IMR-90 (cell line): ENCODE measurements around the gene RNF40. TPM values are rescaled to one million over a fixed set of nuclear protein-coding genes. Genes with fewer than 3 reads are reported as not detected.

Source experiments
- ATAC-seq: fragments of 200-7000 bp; cut with Tn5 transposase; 2 replicates; pipeline ENCODE4 v1.9.1; 2020; ENCODE audit warnings: low read depth, mild to moderate bottlenecking, moderate library complexity
- BruUV-seq: library from RNA; stranded (reverse); fragments of 400-500 nt; replicated peaks from 2 replicates; lab custom pipeline; 2021; lab: Mats Ljungman, UMichigan
- CTCF ChIA-PET: fragments of 300-600 bp; formaldehyde crosslinking; extraction: SDS; loops from one replicate; lab custom pipeline; 2021; ENCODE audit warnings: antibody characterized with exemption; lab: Yijun Ruan, JAX
- POLR2A ChIA-PET: fragments of 300-600 bp; sonication (Branson Sonifier 250); formaldehyde crosslinking; loops from one replicate; lab custom pipeline; 2022; ENCODE audit warnings: antibody characterized with exemption; ENCODE audit not compliant: unreplicated experiment; lab: Charles Lee
- DNase-seq: peaks from one replicate; pipeline ENCODE4 v3.0.0; 2013
- H2AFZ ChIP-seq: replicated peaks from 2 replicates; pipeline ENCODE3; 2013; ENCODE audit warnings: low read length, mild to moderate bottlenecking; ENCODE audit not compliant: poor library complexity
- H2AK5ac ChIP-seq: 2 replicates; pipeline ENCODE4 v1.6.1; 2013; ENCODE audit warnings: low read depth, low read length, inconsistent platforms
- H2AK9ac ChIP-seq: replicated peaks from 2 replicates; pipeline ENCODE3; 2013; ENCODE audit warnings: mild to moderate bottlenecking, low read depth, low read length, moderate library complexity; ENCODE audit not compliant: poor library complexity
- H2BK120ac ChIP-seq: 2 replicates; pipeline ENCODE4 v1.6.1; 2013; ENCODE audit warnings: low read depth, low read length, inconsistent platforms
- H2BK15ac ChIP-seq: 3 replicates; pipeline ENCODE4 v1.6.1; 2013; ENCODE audit warnings: low read depth, low read length, inconsistent platforms
- H2BK20ac ChIP-seq: 2 replicates; pipeline ENCODE4 v1.6.1; 2013; ENCODE audit warnings: low read depth, mild to moderate bottlenecking, inconsistent platforms, low read length, moderate library complexity
- H2BK5ac ChIP-seq: 2 replicates; pipeline ENCODE4 v1.6.1; 2013; ENCODE audit warnings: mild to moderate bottlenecking, low read depth, low read length, inconsistent platforms; ENCODE audit not compliant: poor library complexity, severe bottlenecking
- H3K14ac ChIP-seq: replicated peaks from 2 replicates; pipeline ENCODE4 v1.6.1; 2013; ENCODE audit warnings: low read depth, low read length, inconsistent platforms
- H3K18ac ChIP-seq: 2 replicates; pipeline ENCODE4 v1.6.1; 2013; ENCODE audit warnings: low read depth, low read length, control low read depth
- H3K23ac ChIP-seq: 2 replicates; pipeline ENCODE4 v1.6.1; 2013; ENCODE audit warnings: low read depth, low read length, inconsistent platforms
- H3K27ac ChIP-seq: 2 replicates; pipeline ENCODE4 v1.5.1; 2013; ENCODE audit warnings: mild to moderate bottlenecking, control low read depth, low read length; ENCODE audit not compliant: insufficient read depth
- H3K27me3 ChIP-seq: 2 replicates; pipeline ENCODE4 v1.6.1; 2013; ENCODE audit warnings: low read length; ENCODE audit not compliant: control insufficient read depth, insufficient read depth
- H3K36me3 ChIP-seq: 2 replicates; pipeline ENCODE4 v1.6.1; 2013; ENCODE audit warnings: low read length, mixed read lengths; ENCODE audit not compliant: control insufficient read depth, insufficient read depth
- H3K4ac ChIP-seq: 2 replicates; pipeline ENCODE4 v1.6.1; 2013; ENCODE audit warnings: low read depth, low read length, inconsistent platforms
- H3K4me1 ChIP-seq: 2 replicates; pipeline ENCODE4 v1.6.1; 2013; ENCODE audit warnings: low read length, mixed read lengths; ENCODE audit not compliant: control insufficient read depth, insufficient read depth
- H3K4me2 ChIP-seq: 2 replicates; pipeline ENCODE4 v1.6.1; 2013; ENCODE audit warnings: low read depth, mild to moderate bottlenecking, control low read depth, low read length, moderate library complexity
- H3K4me3 ChIP-seq: 2 replicates; pipeline ENCODE4 v1.5.1; 2013; ENCODE audit warnings: low read depth, mild to moderate bottlenecking, control low read depth, low read length, moderate library complexity; ENCODE audit not compliant: insufficient read depth
- H3K56ac ChIP-seq: 2 replicates; pipeline ENCODE4 v1.6.1; 2013; ENCODE audit warnings: low read length, inconsistent platforms; ENCODE audit not compliant: insufficient read depth; ENCODE audit errors: extremely low read depth
- H3K79me1 ChIP-seq, 2 experiments: 2 replicates each; pipeline ENCODE4 v1.6.1; 2013; ENCODE audit warnings: low read length in 2 of 2, inconsistent platforms in 1 of 2, low read depth in 1 of 2
- H3K9ac ChIP-seq: 2 replicates; pipeline ENCODE4 v1.6.1; 2013; ENCODE audit warnings: low read depth, low read length, control low read depth
- H3K9me1 ChIP-seq: 2 replicates; pipeline ENCODE4 v1.6.1; 2013; ENCODE audit warnings: low read length, inconsistent platforms; ENCODE audit not compliant: insufficient read depth
- H3K9me3 ChIP-seq: 2 replicates; pipeline ENCODE4 v1.6.1; 2013; ENCODE audit warnings: low read length; ENCODE audit not compliant: control insufficient read depth, insufficient read depth
- H4K20me1 ChIP-seq: 2 replicates; pipeline ENCODE4 v1.6.1; 2013; ENCODE audit warnings: low read length, inconsistent platforms; ENCODE audit not compliant: insufficient read depth
- H4K5ac ChIP-seq: 2 replicates; pipeline ENCODE4 v1.6.1; 2013; ENCODE audit warnings: mild to moderate bottlenecking, low read depth, low read length, control low read depth
- H4K8ac ChIP-seq, 2 experiments: 2 replicates each; pipeline ENCODE4 v1.6.1; 2013; ENCODE audit warnings: low read depth in 2 of 2, low read length in 2 of 2, control low read depth in 1 of 2, inconsistent platforms in 1 of 2
- H4K91ac ChIP-seq: 2 replicates; pipeline ENCODE4 v1.6.1; 2013; ENCODE audit warnings: low read depth, low read length, inconsistent platforms; ENCODE audit not compliant: insufficient read depth
- BHLHE40 ChIP-seq: fragments of 150-350 bp; IDR thresholded peaks from 2 replicates; pipeline ENCODE4 v1.6.1; 2016; ENCODE audit warnings: mild to moderate bottlenecking, low read depth, low read length
- CEBPB ChIP-seq: IDR thresholded peaks from 2 replicates; pipeline ENCODE4 v1.6.1; 2012; ENCODE audit warnings: low read depth, low read length, improper control_type of control experiment
- CHD1 ChIP-seq: IDR thresholded peaks from 2 replicates; pipeline ENCODE4 v1.6.1; 2012; ENCODE audit warnings: low read depth, low read length, improper control_type of control experiment
- CTCF ChIP-seq: conservative IDR thresholded peaks from 2 replicates; pipeline ENCODE4 v1.5.1; 2012; ENCODE audit warnings: mild to moderate bottlenecking, low read depth, low read length, improper control_type of control experiment
- ELK1 ChIP-seq: fragments of 150-350 bp; IDR thresholded peaks from 2 replicates; pipeline ENCODE4 v1.6.1; 2016; ENCODE audit warnings: low read depth, mild to moderate bottlenecking, low read length, moderate library complexity, borderline replicate concordance
- FOS ChIP-seq: fragments of 150-350 bp; IDR thresholded peaks from 2 replicates; pipeline ENCODE4 v1.6.1; 2016; ENCODE audit warnings: low read depth, low read length
- MAFK ChIP-seq: IDR thresholded peaks from 2 replicates; pipeline ENCODE4 v1.6.1; 2012; ENCODE audit warnings: low read depth, low read length, improper control_type of control experiment
- MAZ ChIP-seq: IDR thresholded peaks from 2 replicates; pipeline ENCODE4 v1.6.1; 2012; ENCODE audit warnings: low read depth, mild to moderate bottlenecking, low read length, improper control_type of control experiment, moderate library complexity, borderline replicate concordance
- MXI1 ChIP-seq: IDR thresholded peaks from 2 replicates; pipeline ENCODE4 v1.6.1; 2012; ENCODE audit warnings: low read depth, mild to moderate bottlenecking, low read length, moderate library complexity, borderline replicate concordance
- NFE2L2 ChIP-seq: fragments of 150-350 bp; IDR thresholded peaks from 2 replicates; pipeline ENCODE4 v1.6.1; 2016; ENCODE audit warnings: low read depth, mild to moderate bottlenecking, low read length
- POLR2A ChIP-seq: IDR thresholded peaks from 2 replicates; pipeline ENCODE4 v1.6.1; 2012; ENCODE audit warnings: mild to moderate bottlenecking, low read depth, low read length
- RAD21 ChIP-seq: IDR thresholded peaks from 2 replicates; pipeline ENCODE4 v1.6.1; 2012; ENCODE audit warnings: low read length, improper control_type of control experiment
- RCOR1 ChIP-seq: IDR thresholded peaks from 2 replicates; pipeline ENCODE4 v1.6.1; 2012; ENCODE audit warnings: mild to moderate bottlenecking, low read length, improper control_type of control experiment; ENCODE audit not compliant: insufficient replicate concordance
- RFX5 ChIP-seq: IDR thresholded peaks from 2 replicates; pipeline ENCODE4 v1.8.0; 2012; ENCODE audit warnings: low read depth, mild to moderate bottlenecking, low read length, moderate library complexity
- SMC3 ChIP-seq: fragments of 150-350 bp; IDR thresholded peaks from 2 replicates; pipeline ENCODE4 v1.6.1; 2016; ENCODE audit warnings: low read depth, mild to moderate bottlenecking, antibody characterized with exemption, low read length, moderate library complexity
- USF2 ChIP-seq: fragments of 150-350 bp; IDR thresholded peaks from 2 replicates; pipeline ENCODE4 v1.6.1; 2017; ENCODE audit warnings: mild to moderate bottlenecking, antibody characterized with exemption, low read length, low read depth
- WGBS, 2 experiments: methylation state at CpG; one replicate each; pipeline versions ENCODE4 v1.1.5 to v1.1.7; 2013; ENCODE audit warnings: missing lambda C conversion rate in 2 of 2; ENCODE audit not compliant: insufficient read length in 1 of 2; ENCODE audit errors: extremely low coverage in 2 of 2; 5-methylcytosine and 5-hydroxymethylcytosine counted together
- dilution Hi-C: fragments of 300-500 bp; cut with HindIII; formaldehyde crosslinking; loops from one replicate; pipeline ENCODE4 v1.14.3; 2018; ENCODE audit warnings: low sequenced_read_pairs; ENCODE audit not compliant: unreplicated experiment
- in situ Hi-C: fragments of 300-500 bp; cut with MboI; formaldehyde crosslinking; loops from 3 replicates; pipeline ENCODE4 v1.14.3; 2019; ENCODE audit warnings: low sequenced_read_pairs, inconsistent platforms, mixed read lengths
- intact Hi-C: fragments of 100-400 bp; cut with micrococcal nuclease; formaldehyde crosslinking; loops from 2 replicates; pipeline ENCODE4 v1.10.0; 2022
- polyA plus RNA-seq, 3 experiments: library from polyadenylated mRNA; depleted of rRNA; stranded (reverse); fragments of >200 nt; gene quantifications; 2 replicates each; pipeline ENCODE4 v1.2.3, GENCODE V29; 2012; ENCODE audit warnings: low replicate concordance in 1 of 3
- total RNA-seq: library from RNA; depleted of rRNA; stranded (reverse); fragments of >200 nt; gene quantifications from 2 replicates; pipeline ENCODE4 v1.2.3, GENCODE V29; 2012

RNF40 gene
- total and polyA plus RNA-seq, 2 of the 4 experiments (the other 2 are of a cell fraction): 46.7 to 72.4 TPM

GRCh38 chr16:30821891-30822290, 59.8 kb downstream of the RNF40 start:
- DNase-seq (no peak), ATAC-seq (no peak)
- WGBS, 2 experiments: 84% methylated on average over 10 of the region's 17 CpGs; no CpG with 5 or more reads in 1 of the 2 experiments
- Histone ChIP-seq H3K4me1 (no peaks in the 10 kb centered on the region), H3K4me2 (no peak overlapping the region), H3K14ac (no peak overlapping the region), H4K8ac (no peak overlapping the region), H3K9me3 (no peaks in the 10 kb centered on the region; the same call in 1 of the 2 replicates), H2AK9ac (no peak overlapping the region), H2BK20ac (no peak overlapping the region), H3K56ac (no peak overlapping the region), H3K18ac (no peak overlapping the region), H3K36me3 (no peaks in the 10 kb centered on the region), H2AK5ac (no peak overlapping the region; the same call in 1 of the 2 replicates), H4K5ac (no peak overlapping the region), H3K79me1 (no peaks in the 10 kb centered on the region), H2BK120ac (no peak overlapping the region), H3K9ac (no peak overlapping the region), H2BK5ac (no peak overlapping the region), H3K27ac (no peak overlapping the region), H2BK15ac (no peak overlapping the region), H4K91ac (no peak overlapping the region), H4K20me1 (no peaks in the 10 kb centered on the region), H3K23ac (no peak overlapping the region), H3K4me3 (no peak overlapping the region), H3K27me3 (peaks cover 2% of the 10 kb centered on the region; the same call in 1 of the 2 replicates), H3K4ac (no peak overlapping the region), H2AFZ (no peak overlapping the region), H3K9me1 (no peaks in the 10 kb centered on the region; the same call in 1 of the 2 replicates)
- no TSS peak for BruUV-seq
- ChIA-PET POLR2A (no interaction called here), CTCF (no interaction called here)
- intact Hi-C loops (no loop called here), in situ Hi-C loops (no loop called here), dilution Hi-C loops (no loop called here)
- TF ChIP-seq CHD1: no peak
- TF ChIP-seq MAZ: no peak
- TF ChIP-seq RFX5: no peak
- no peak for TF ChIP-seq CTCF
- no peak for TF ChIP-seq USF2
- no peak for TF ChIP-seq CEBPB
- no peak for TF ChIP-seq POLR2A
- no peak for TF ChIP-seq MXI1
- no peak for TF ChIP-seq SMC3
- TF ChIP-seq RCOR1: no peak
- no peak for TF ChIP-seq BHLHE40
- no peak for TF ChIP-seq FOS
- no peak for TF ChIP-seq MAFK
- TF ChIP-seq RAD21: no peak
- no peak for TF ChIP-seq NFE2L2
- TF ChIP-seq ELK1: no peak
